ENCODE measurements around the gene PARP11. TPM values are rescaled to one million over a fixed set of nuclear protein-coding genes. Genes with fewer than 3 reads are reported as not detected.

Gene PARP11, protein sequence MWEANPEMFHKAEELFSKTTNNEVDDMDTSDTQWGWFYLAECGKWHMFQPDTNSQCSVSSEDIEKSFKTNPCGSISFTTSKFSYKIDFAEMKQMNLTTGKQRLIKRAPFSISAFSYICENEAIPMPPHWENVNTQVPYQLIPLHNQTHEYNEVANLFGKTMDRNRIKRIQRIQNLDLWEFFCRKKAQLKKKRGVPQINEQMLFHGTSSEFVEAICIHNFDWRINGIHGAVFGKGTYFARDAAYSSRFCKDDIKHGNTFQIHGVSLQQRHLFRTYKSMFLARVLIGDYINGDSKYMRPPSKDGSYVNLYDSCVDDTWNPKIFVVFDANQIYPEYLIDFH
- total RNA-seq, result 3.3 and 6.4 TPM in 2 replicates

DNA sequence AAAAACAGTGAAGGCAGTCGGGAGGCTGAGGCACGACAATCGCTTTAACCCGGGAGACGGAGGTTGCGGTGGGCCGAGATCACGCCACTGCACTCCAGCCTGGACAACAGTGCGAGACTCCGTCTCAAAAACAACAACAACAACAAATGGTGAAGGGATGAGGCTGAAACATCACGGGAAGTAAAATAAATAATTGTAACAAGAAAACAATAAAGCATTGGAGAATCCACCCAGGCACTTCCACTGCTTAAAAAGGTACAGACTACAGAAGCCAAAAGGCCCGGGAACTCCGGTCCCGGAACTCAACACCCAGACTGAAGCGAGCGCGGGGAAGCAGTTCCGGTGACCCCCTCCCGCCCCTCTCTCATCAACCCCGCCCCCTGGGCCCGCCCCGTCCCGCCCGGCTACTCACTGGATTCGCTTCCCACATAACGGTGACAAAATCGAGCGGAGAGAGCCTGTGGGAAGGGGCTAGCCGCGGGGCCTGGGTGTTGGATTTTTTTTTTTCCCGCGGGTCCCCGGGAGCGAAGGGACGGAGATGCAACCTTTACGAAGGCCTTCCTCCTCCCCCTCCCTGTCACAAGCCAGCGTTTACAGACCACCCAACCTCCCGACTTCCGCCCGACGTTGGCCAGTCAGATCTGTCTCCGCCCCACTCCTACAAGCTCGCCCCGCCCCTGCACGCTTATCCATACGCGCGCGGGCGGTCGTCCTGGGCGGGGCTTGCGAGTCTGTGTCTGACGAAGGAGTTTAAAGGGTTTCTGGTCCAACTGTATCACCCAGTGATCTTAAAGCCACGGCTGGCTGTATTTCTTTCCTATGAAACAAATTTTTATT is at the start of gene PARP11:
PARP11 (minus strand) TSS at position 600 of the 837 bp plus-strand sequence; CDS start at position 430, 170 bp downstream.

Other genes with a start within 250 kb of the PARP11 start
- 4.3 and 4.5 TPM in 2 replicates for gene CRACR2A, start 120.3 kb downstream of the PARP11 start, total RNA-seq